ENCODE data around the gene RAI1. TPM values are rescaled to one million over a fixed set of nuclear protein-coding genes. Genes with fewer than 3 reads are reported as not detected.

The RAI1 gene
- total and polyA plus RNA-seq, 10 donors: 5.4 to 61.9 (median 35.2) TPM

DNA sequence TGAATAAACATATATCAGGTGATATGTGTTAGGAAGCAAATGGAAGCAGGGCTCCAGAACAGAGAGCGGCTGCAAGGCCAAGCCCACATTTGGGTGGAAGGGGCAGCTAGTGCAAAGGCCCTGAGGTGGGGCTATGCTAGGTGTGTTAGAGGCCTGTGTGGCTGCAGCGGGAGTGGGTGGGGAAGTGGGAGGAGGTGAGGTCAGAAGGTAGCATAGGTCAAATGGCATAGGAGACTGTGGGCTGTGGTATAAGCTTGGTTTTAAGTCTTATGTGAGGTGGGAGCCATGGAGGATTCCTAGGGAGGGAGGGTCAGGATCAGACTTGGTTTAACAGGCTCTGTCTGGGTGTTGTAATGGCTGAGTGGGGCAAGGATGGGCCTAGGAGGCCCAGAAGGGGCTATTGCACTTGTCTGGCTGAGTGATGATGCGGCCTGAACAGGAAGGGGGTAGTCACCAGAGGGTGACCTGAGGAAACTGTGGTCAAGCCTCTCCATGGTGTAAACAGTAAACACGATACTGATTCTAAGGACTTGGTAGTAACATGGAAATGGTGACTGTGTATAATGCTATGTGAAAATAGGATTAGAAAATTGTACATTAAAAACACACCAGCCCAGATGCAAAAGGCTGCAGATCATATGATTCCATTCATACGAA is 31.1 kb downstream of the RAI1 start:
- WGBS, 5 donors: 48 to 63% (median 56%) methylated on average over 5 of the region's 5 CpGs
- Histone ChIP-seq H3K27ac (peak overlapping the region in 3 of 8 donors; percentile 41 to 69 (median 55)), H3K4me1 (peaks cover 24 to 88% (median 58%) of the 10 kb centered on the region in 6 donors), H3K9me3 (no peaks in the 10 kb centered on the region), H3K27me3 (replicated peaks in 1 of 7) (no peaks in the 10 kb centered on the region), H3K36me3 (peaks cover 0 to 14% (median 0%) of the 10 kb centered on the region in 6 donors), H3K4me3 (no peak overlapping the region)
- intact Hi-C loops (cut with DNase I; ENCODE audit: low total_unique reads): no loop called here
- no peak for DNase-seq
- TF ChIP-seq POLR2A (IDR thresholded peaks at IDR 0.05): no peak
- TF ChIP-seq, protein P1, sequence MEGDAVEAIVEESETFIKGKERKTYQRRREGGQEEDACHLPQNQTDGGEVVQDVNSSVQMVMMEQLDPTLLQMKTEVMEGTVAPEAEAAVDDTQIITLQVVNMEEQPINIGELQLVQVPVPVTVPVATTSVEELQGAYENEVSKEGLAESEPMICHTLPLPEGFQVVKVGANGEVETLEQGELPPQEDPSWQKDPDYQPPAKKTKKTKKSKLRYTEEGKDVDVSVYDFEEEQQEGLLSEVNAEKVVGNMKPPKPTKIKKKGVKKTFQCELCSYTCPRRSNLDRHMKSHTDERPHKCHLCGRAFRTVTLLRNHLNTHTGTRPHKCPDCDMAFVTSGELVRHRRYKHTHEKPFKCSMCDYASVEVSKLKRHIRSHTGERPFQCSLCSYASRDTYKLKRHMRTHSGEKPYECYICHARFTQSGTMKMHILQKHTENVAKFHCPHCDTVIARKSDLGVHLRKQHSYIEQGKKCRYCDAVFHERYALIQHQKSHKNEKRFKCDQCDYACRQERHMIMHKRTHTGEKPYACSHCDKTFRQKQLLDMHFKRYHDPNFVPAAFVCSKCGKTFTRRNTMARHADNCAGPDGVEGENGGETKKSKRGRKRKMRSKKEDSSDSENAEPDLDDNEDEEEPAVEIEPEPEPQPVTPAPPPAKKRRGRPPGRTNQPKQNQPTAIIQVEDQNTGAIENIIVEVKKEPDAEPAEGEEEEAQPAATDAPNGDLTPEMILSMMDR (IDR thresholded peaks at IDR 0.05 in 8 of 11, conservative IDR thresholded peaks at IDR 0.05 in 3 of 11): no peak
- TF ChIP-seq POLR2AphosphoS5 (IDR thresholded peaks at IDR 0.05): no peak

GRCh38 chr17:17713839-17714238 is 32.6 kb downstream of the RAI1 start:
- WGBS, 5 donors: 34 to 70% (median 61%) methylated on average over 7 of the region's 7 CpGs
- Histone ChIP-seq H3K27ac (peak overlapping the region in 7 of 8 donors; percentile 3 to 70 (median 51)), H3K36me3 (peaks cover 0 to 20% (median 0%) of the 10 kb centered on the region in 6 donors), H3K4me1 (peaks cover 24 to 100% (median 65%) of the 10 kb centered on the region in 6 donors), H3K9me3 (no peaks in the 10 kb centered on the region), H3K27me3 (replicated peaks in 1 of 7) (no peaks in the 10 kb centered on the region), H3K4me3 (no peak overlapping the region)
- no peak for DNase-seq
- intact Hi-C loops (cut with DNase I; ENCODE audit: low total_unique reads): no loop called here
- peak in 2 of 3 donors; percentile 45 to 56 for TF ChIP-seq POLR2AphosphoS5 (IDR thresholded peaks at IDR 0.05)
- TF ChIP-seq, protein P1 (IDR thresholded peaks at IDR 0.05 in 8 of 11, conservative IDR thresholded peaks at IDR 0.05 in 3 of 11): no peak

GRCh38 chr17:17714261-17714866 is 33.1 kb downstream of the RAI1 start:
- intact Hi-C loops (cut with DNase I; ENCODE audit: low total_unique reads): no loop called here
- H3K4me3 ChIP-seq: no peak overlapping the region
- 37 to 56% (median 44%) methylated on average over 15 to 16 of the region's 16 CpGs for WGBS, 5 donors
- no peaks in the 10 kb centered on the region for H3K9me3 ChIP-seq
- H3K27me3 ChIP-seq (replicated peaks in 1 of 7): no peaks in the 10 kb centered on the region
- H3K27ac ChIP-seq: peak overlapping the region in 7 of 8 donors; percentile 3 to 70 (median 51)
- TF ChIP-seq POLR2A (IDR thresholded peaks at IDR 0.05) (no peak), POLR2AphosphoS5 (IDR thresholded peaks at IDR 0.05) (peak in 1 of 3 donors; percentile 22)
- TF ChIP-seq, protein P1 (IDR thresholded peaks at IDR 0.05 in 8 of 11, conservative IDR thresholded peaks at IDR 0.05 in 3 of 11): no peak
- peaks cover 24 to 98% (median 65%) of the 10 kb centered on the region in 6 donors for H3K4me1 ChIP-seq
- peaks cover 0 to 19% (median 0%) of the 10 kb centered on the region in 6 donors for H3K36me3 ChIP-seq
- no peak for DNase-seq

- DNase-seq: no peak
- peak overlapping the region in 5 of 8 donors; percentile 0 to 70 (median 58) for H3K27ac ChIP-seq
- H3K4me1 ChIP-seq: peaks cover 24 to 93% (median 65%) of the 10 kb centered on the region in 6 donors
- no peak overlapping the region for H3K4me3 ChIP-seq
- H3K9me3 ChIP-seq: no peaks in the 10 kb centered on the region
- TF ChIP-seq, protein P1 (IDR thresholded peaks at IDR 0.05 in 8 of 11, conservative IDR thresholded peaks at IDR 0.05 in 3 of 11): no peak
- TF ChIP-seq POLR2A (IDR thresholded peaks at IDR 0.05) (no peak), POLR2AphosphoS5 (IDR thresholded peaks at IDR 0.05) (no peak)
- 53 to 86% (median 61%) methylated on average over 2 to 3 of the region's 3 CpGs for WGBS, 5 donors
- H3K36me3 ChIP-seq: peaks cover 0 to 13% (median 0%) of the 10 kb centered on the region in 6 donors
- no peaks in the 10 kb centered on the region for H3K27me3 ChIP-seq (replicated peaks in 1 of 7)
- intact Hi-C loops (cut with DNase I; ENCODE audit: low total_unique reads): no loop called here
These were observed 33.6 kb downstream of the RAI1 start for GRCh38 chr17:17714879-17715278.

Data from spleen (tissue), 11 donors.